ENCODE results near the gene CPNE7. TPM values are rescaled to one million over a fixed set of nuclear protein-coding genes. Genes with fewer than 3 reads are reported as not detected.

CPNE7 gene
- total and polyA plus RNA-seq, 2 of the 13 experiments (the other 11 are each of a cell fraction or from before 2014, with no cell fraction given) = 0.59 TPM; not detected in 1

- 87% methylated on average over 13 of the region's 13 CpGs for WGBS (ENCODE audit: low lambda C conversion rate)
- FAIRE-seq (no peak), ATAC-seq (no peak), DNase-seq (ENCODE audit: low spot score) (no peak)
- Histone ChIP-seq H3K36me3 (replicated peaks in 1 of 2; ENCODE audit: control insufficient read depth in 1 of 2, insufficient read depth in 2 of 2, low read length in 2 of 2) (peaks cover 21 to 25% of the 10 kb centered on the region in 2 experiments; a peak in 4 of 5 replicates), H4K20me1 (ENCODE audit: insufficient read depth, low read length) (no peaks in the 10 kb centered on the region), H3K27me3 (ENCODE audit: control insufficient read depth in 1 of 2, insufficient read depth in 2 of 2, low read length in 2 of 2) (no peaks in the 10 kb centered on the region), H3K79me2 (ENCODE audit: insufficient read depth, low read length) (no peaks in the 10 kb centered on the region), H3K9ac (ENCODE audit: insufficient read depth, low read depth, low read length) (no peak overlapping the region), H3K27ac (ENCODE audit: extremely low read length, insufficient read depth, low read length) (no peak overlapping the region), H3K4me1 (ENCODE audit: insufficient read depth, low read length) (peaks cover 18% of the 10 kb centered on the region), H2AFZ (ENCODE audit: low read length) (no peak overlapping the region), H3K4me3 (replicated peaks in 1 of 3; ENCODE audit: insufficient read depth in 1 of 3, low read depth in 2 of 3, low read length in 3 of 3) (no peak overlapping the region), H3K9me3 (ENCODE audit: low read length) (no peaks in the 10 kb centered on the region), H3K4me2 (ENCODE audit: low read depth, low read length) (no peak overlapping the region)
- in situ Hi-C loops (cut with HindIII; ENCODE audit: extremely low pct_ligation_motif_present, low pct_unique_long_range_greater_than_20kb) = loop anchor here (5.0 kb wide), 1 partner anchor 40 kb away; no protein-coding TSS in a partner anchor
- intact Hi-C loops (cut with micrococcal nuclease; ENCODE audit: unreplicated experiment) = no loop called here
- CTCF ChIA-PET (ENCODE audit: low intra/inter-chr PET ratio, low total read pairs) = no interaction called here
- POLR2A ChIA-PET = no interaction called here
- BruUV-seq (replicated peaks) = no TSS peak
- TF ChIP-seq AGO2 (optimal IDR thresholded peaks at IDR 0.05; ENCODE audit: low read depth, low read length) = peak; percentile 66
- TF ChIP-seq AGO1 (IDR thresholded peaks at IDR 0.05; ENCODE audit: low read depth, low read length, poor library complexity, severe bottlenecking) = peak; percentile 34
- peak; percentile 50; the same call in 1 of the 2 replicates for TF ChIP-seq KDM2A (CRISPR knock-in tag; IDR thresholded peaks at IDR 0.05; ENCODE audit: borderline replicate concordance, low read depth)
- TF ChIP-seq PHF8 (CRISPR knock-in tag; IDR thresholded peaks at IDR 0.05) = no peak
These were observed 67.0 kb downstream of the CPNE7 start for GRCh38 chr16:89642574-89642973.

- no peak overlapping the region for H3K27ac ChIP-seq (ENCODE audit: extremely low read length, insufficient read depth, low read length)
- H4K20me1 ChIP-seq (ENCODE audit: insufficient read depth, low read length) = no peaks in the 10 kb centered on the region
- no peaks in the 10 kb centered on the region for H3K27me3 ChIP-seq (ENCODE audit: control insufficient read depth in 1 of 2, insufficient read depth in 2 of 2, low read length in 2 of 2)
- DNase-seq (ENCODE audit: low spot score) = no peak
- ChIA-PET CTCF (ENCODE audit: low intra/inter-chr PET ratio, low total read pairs) (no interaction called here), POLR2A (no interaction called here)
- H3K4me2 ChIP-seq (ENCODE audit: low read depth, low read length) = no peak overlapping the region
- peaks cover 18% of the 10 kb centered on the region for H3K4me1 ChIP-seq (ENCODE audit: insufficient read depth, low read length)
- WGBS (ENCODE audit: low lambda C conversion rate) = 86% methylated on average over 14 of the region's 14 CpGs
- BruUV-seq (replicated peaks) = no TSS peak
- ATAC-seq = no peak
- H2AFZ ChIP-seq (ENCODE audit: low read length) = no peak overlapping the region
- no peaks in the 10 kb centered on the region for H3K9me3 ChIP-seq (ENCODE audit: low read length)
- intact Hi-C loops (cut with micrococcal nuclease; ENCODE audit: unreplicated experiment) (no loop called here), in situ Hi-C loops (cut with HindIII; ENCODE audit: extremely low pct_ligation_motif_present, low pct_unique_long_range_greater_than_20kb) (loop anchor here (5.0 kb wide), 1 partner anchor 42 kb away; no protein-coding TSS in a partner anchor)
- FAIRE-seq = no peak
- H3K36me3 ChIP-seq (replicated peaks in 1 of 2; ENCODE audit: control insufficient read depth in 1 of 2, insufficient read depth in 2 of 2, low read length in 2 of 2) = peaks cover 21 to 28% of the 10 kb centered on the region in 2 experiments; a peak in 4 of 5 replicates
- no peaks in the 10 kb centered on the region for H3K79me2 ChIP-seq (ENCODE audit: insufficient read depth, low read length)
- no peak overlapping the region for H3K9ac ChIP-seq (ENCODE audit: insufficient read depth, low read depth, low read length)
- no peak overlapping the region for H3K4me3 ChIP-seq (replicated peaks in 1 of 3; ENCODE audit: insufficient read depth in 1 of 3, low read depth in 2 of 3, low read length in 3 of 3)
- TF ChIP-seq SIN3B (IDR thresholded peaks at IDR 0.05; ENCODE audit: low read length) = no peak
- TF ChIP-seq NRL (CRISPR knock-in tag; IDR thresholded peaks at IDR 0.05; ENCODE audit: borderline replicate concordance) = no peak
- peak; percentile 76 for TF ChIP-seq ZNF143 (CRISPR knock-in tag; IDR thresholded peaks at IDR 0.05)
- TF ChIP-seq ZNF768 (CRISPR knock-in tag; IDR thresholded peaks at IDR 0.05) = peak; percentile 18; the same call in 1 of the 2 replicates
- TF ChIP-seq, protein P1, sequence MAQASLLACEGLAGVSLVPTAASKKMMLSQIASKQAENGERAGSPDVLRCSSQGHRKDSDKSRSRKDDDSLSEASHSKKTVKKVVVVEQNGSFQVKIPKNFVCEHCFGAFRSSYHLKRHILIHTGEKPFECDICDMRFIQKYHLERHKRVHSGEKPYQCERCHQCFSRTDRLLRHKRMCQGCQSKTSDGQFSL (CRISPR knock-in tag; IDR thresholded peaks at IDR 0.05) = peak; percentile 54; the same call in 1 of the 2 replicates
- TF ChIP-seq SRF (IDR thresholded peaks at IDR 0.05; ENCODE audit: low read depth, low read length) = no peak
- TF ChIP-seq NFYC (CRISPR knock-in tag; IDR thresholded peaks at IDR 0.05) = no peak
- TF ChIP-seq ZEB1 (IDR thresholded peaks at IDR 0.05; ENCODE audit: insufficient replicate concordance, low read depth) = no peak
- peak; percentile 60 for TF ChIP-seq AGO2 (optimal IDR thresholded peaks at IDR 0.05; ENCODE audit: low read depth, low read length)
- no peak for TF ChIP-seq ZNF772 (CRISPR knock-in tag; IDR thresholded peaks at IDR 0.05)
- TF ChIP-seq RBM22 (optimal IDR thresholded peaks at IDR 0.05; ENCODE audit: low read length) = peak; percentile 64
- TF ChIP-seq POLR2G (IDR thresholded peaks at IDR 0.05; ENCODE audit: low read depth, low read length) = peak; percentile 35
- no peak for TF ChIP-seq POLR2AphosphoS2 (IDR thresholded peaks at IDR 0.05; ENCODE audit: low read depth, low read length)
- peak in 1 of 2 experiments; percentile 41; a peak in 1 of 4 replicates for TF ChIP-seq POLR2A (IDR thresholded peaks at IDR 0.05; ENCODE audit: insufficient read depth in 1 of 2, low read depth in 2 of 2, low read length in 2 of 2)
These were observed 68.3 kb downstream of the CPNE7 start for GRCh38 chr16:89643769-89644300.

Measured in HepG2 (cell line).